K562 (cell line): ENCODE data around the gene NME7. TPM values are rescaled to one million over a fixed set of nuclear protein-coding genes. Genes with fewer than 3 reads are reported as not detected.

Source experiments
- ATAC-seq: fragments of 200-7000 bp; cut with Tn5 transposase; 3 replicates; pipeline ENCODE4 v1.9.1; 2020; ENCODE audit warnings: moderate library complexity
- BruUV-seq: library from RNA; stranded (reverse); fragments of 400-500 nt; replicated peaks from 2 replicates; lab custom pipeline; 2021; lab: Mats Ljungman, UMichigan
- CTCF ChIA-PET: fragments of 300-600 bp; formaldehyde crosslinking; extraction: SDS; loops from one replicate; lab custom pipeline; 2021; ENCODE audit warnings: low intra/inter-chr PET ratio; lab: Yijun Ruan, JAX
- POLR2A ChIA-PET: fragments of 300-600, 350-650 bp; sonication (Branson Sonifier 250); formaldehyde crosslinking; extraction: SDS; loops from one replicate; lab custom pipeline; 2021; ENCODE audit warnings: antibody characterized with exemption, inconsistent platforms; lab: Yijun Ruan, JAX
- DNase-seq, 4 experiments: peaks; one replicate each; pipeline versions ENCODE4 v3.0.0 to v3.0.0-alpha.2; 2011 to 2018; ENCODE audit warnings: low spot score in 3 of 4, mixed read lengths in 3 of 4; ENCODE audit errors: extremely low read depth in 1 of 4
- FAIRE-seq: peaks from 2 replicates; lab custom pipeline; 2011; peaks lifted over from hg19 to GRCh38; lab: Jason Lieb, UNC
- H2AFZ ChIP-seq: 2 replicates; pipeline ENCODE4 v1.6.0; 2011; ENCODE audit warnings: low read depth, low read length, control low read depth, inconsistent platforms
- H3K27ac ChIP-seq: fragments of 200-600 bp; 3 replicates; pipeline ENCODE4 v1.8.0; 2011; ENCODE audit warnings: low read depth, mild to moderate bottlenecking, control low read depth, inconsistent platforms, low read length, moderate library complexity, mixed read lengths; ENCODE audit errors: extremely low read depth
- H3K27me3 ChIP-seq, 2 experiments: fragments of 300-600 bp in 1 of 2; 2 replicates in 1 of 2; 3 replicates in 1 of 2; pipeline versions ENCODE4 v1.6.0 to v1.8.0; 2011; ENCODE audit warnings: inconsistent platforms in 2 of 2, low read length in 2 of 2, mild to moderate bottlenecking in 1 of 2, mixed read lengths in 1 of 2, moderate library complexity in 1 of 2; ENCODE audit not compliant: control insufficient read depth in 2 of 2, insufficient read depth in 2 of 2
- H3K36me3 ChIP-seq: fragments of 300-600 bp; 3 replicates; pipeline ENCODE4 v1.8.0; 2011; ENCODE audit warnings: mild to moderate bottlenecking, low read length, inconsistent platforms; ENCODE audit not compliant: control insufficient read depth, insufficient read depth
- H3K4me1 ChIP-seq, 2 experiments: fragments of 200-600 bp in 1 of 2; replicated peaks in 1 of 2; 2 replicates in 1 of 2; 3 replicates in 1 of 2; pipeline versions ENCODE4 v1.5.1 to v1.8.0; 2011; ENCODE audit warnings: inconsistent platforms in 2 of 2, low read length in 2 of 2, mild to moderate bottlenecking in 1 of 2, mixed read lengths in 1 of 2, moderate library complexity in 1 of 2; ENCODE audit not compliant: control insufficient read depth in 2 of 2, insufficient read depth in 2 of 2
- H3K4me2 ChIP-seq: 2 replicates; pipeline ENCODE4 v1.6.1; 2011; ENCODE audit warnings: low read length, control low read depth, inconsistent platforms, mixed read lengths; ENCODE audit not compliant: insufficient read depth
- H3K4me3 ChIP-seq: fragments of 200-600 bp; sonication (generic), shearing (Covaris generic); 2 replicates; pipeline ENCODE4 v1.5.1; 2016; ENCODE audit warnings: control low read depth, inconsistent platforms
- H3K79me2 ChIP-seq: fragments of 200-600 bp; 3 replicates; pipeline ENCODE4 v1.8.0; 2011; ENCODE audit warnings: low read length, inconsistent platforms; ENCODE audit not compliant: control insufficient read depth, insufficient read depth
- H3K9ac ChIP-seq, 2 experiments: 2 replicates each; pipeline versions ENCODE4 v1.6.0 to v1.6.1; 2011; ENCODE audit warnings: low read depth in 2 of 2, low read length in 2 of 2, control low read depth in 1 of 2, inconsistent platforms in 1 of 2, mild to moderate bottlenecking in 1 of 2, mixed read lengths in 1 of 2; ENCODE audit not compliant: insufficient read depth in 1 of 2
- H3K9me1 ChIP-seq: one replicate; pipeline ENCODE4 v1.6.0; 2011; ENCODE audit warnings: inconsistent platforms, mild to moderate bottlenecking, low read length, moderate library complexity; ENCODE audit not compliant: control insufficient read depth, insufficient read depth
- H3K9me3 ChIP-seq: replicated peaks from 2 replicates; pipeline ENCODE4 v1.5.1; 2011; ENCODE audit warnings: low read depth, low read length, inconsistent platforms; ENCODE audit not compliant: control insufficient read depth, insufficient read depth
- H4K20me1 ChIP-seq: replicated peaks from 2 replicates; pipeline ENCODE4 v1.6.1; 2011; ENCODE audit warnings: low read length, inconsistent platforms, mixed read lengths; ENCODE audit not compliant: control insufficient read depth, insufficient read depth
- ARID1B ChIP-seq: fragments of 450-650 bp; IDR thresholded peaks from 2 replicates; pipeline ENCODE4 v1.6.1; 2016; ENCODE audit warnings: antibody characterized with exemption, mild to moderate bottlenecking, inconsistent platforms
- CBFA2T2 ChIP-seq: fragments of 450-650 bp; conservative IDR thresholded peaks from 2 replicates; pipeline ENCODE4 v1.6.1; 2017; ENCODE audit warnings: mild to moderate bottlenecking
- CBFA2T3 ChIP-seq: fragments of 450-650 bp; IDR thresholded peaks from 2 replicates; pipeline ENCODE4 v1.6.1; 2017
- CHD2 ChIP-seq: IDR thresholded peaks from 2 replicates; pipeline ENCODE4 v1.6.1; 2011; ENCODE audit warnings: low read depth, low read length
- CSDE1 ChIP-seq, 2 experiments: fragments of 450-650 bp; IDR thresholded peaks; 2 replicates each; pipeline ENCODE4 v1.6.1; 2016; ENCODE audit warnings: mild to moderate bottlenecking in 1 of 2
- ELF4 ChIP-seq: fragments of 450-650 bp; formaldehyde crosslinking; IDR thresholded peaks from 2 replicates; pipeline ENCODE4 v1.4.0; 2022; ENCODE audit warnings: missing genetic modification characterization
- ELK3 ChIP-seq: fragments of 450-650 bp; formaldehyde crosslinking; IDR thresholded peaks from 2 replicates; pipeline ENCODE4 v1.4.0; 2020; ENCODE audit warnings: mild to moderate bottlenecking
- HNRNPUL1 ChIP-seq: fragments of 200-400 bp; formaldehyde crosslinking; IDR thresholded peaks from 2 replicates; pipeline ENCODE4 v1.6.1; 2017; ENCODE audit warnings: low read length
- LCOR ChIP-seq: sonication (generic); formaldehyde crosslinking; IDR thresholded peaks from 2 replicates; pipeline ENCODE4 v1.8.0; 2022; ENCODE audit warnings: mild to moderate bottlenecking, missing genetic modification reagents
- MEIS2 ChIP-seq: fragments of 450-650 bp; IDR thresholded peaks from 2 replicates; pipeline ENCODE4 v1.6.1; 2014; ENCODE audit warnings: mild to moderate bottlenecking; ENCODE audit not compliant: partially characterized antibody
- NCOR1 ChIP-seq: fragments of 450-650 bp; IDR thresholded peaks from 2 replicates; pipeline ENCODE4 v1.6.1; 2016; ENCODE audit warnings: mild to moderate bottlenecking, moderate library complexity
- POLR2G ChIP-seq: fragments of 200-400 bp; formaldehyde crosslinking; IDR thresholded peaks from 2 replicates; pipeline ENCODE4 v1.6.1; 2017; ENCODE audit warnings: low read depth, mild to moderate bottlenecking, antibody characterized with exemption, low read length, moderate library complexity
- SUPT5H ChIP-seq: fragments of 450-650 bp; IDR thresholded peaks from 2 replicates; pipeline ENCODE4 v1.6.1; 2016
- TAF15 ChIP-seq: fragments of 200-400 bp; formaldehyde crosslinking; IDR thresholded peaks from 2 replicates; pipeline ENCODE4 v1.6.1; 2017; ENCODE audit warnings: mild to moderate bottlenecking, low read depth, low read length, moderate library complexity
- TAL1 ChIP-seq: fragments of 450-650 bp; IDR thresholded peaks from 2 replicates; pipeline ENCODE4 v1.6.1; 2016; ENCODE audit warnings: mild to moderate bottlenecking
- XRCC4 ChIP-seq: IDR thresholded peaks from one replicate; pipeline ENCODE4 v1.6.1; 2011; ENCODE audit not compliant: insufficient read depth, insufficient read length; ENCODE audit errors: extremely low read depth
- ZNF184 ChIP-seq: sonication (generic); formaldehyde crosslinking; IDR thresholded peaks from 2 replicates; pipeline ENCODE4 v1.5.0; 2020; ENCODE audit warnings: missing genetic modification reagents
- ZNF224 ChIP-seq: sonication (generic); formaldehyde crosslinking; IDR thresholded peaks from 2 replicates; pipeline ENCODE4 v1.8.0; 2022; ENCODE audit warnings: mild to moderate bottlenecking, missing genetic modification reagents
- in situ Hi-C: fragments of 300-500 bp; cut with MboI; formaldehyde crosslinking; loops from 4 replicates; pipeline ENCODE4 v1.15.0; 2018; ENCODE audit warnings: inconsistent platforms, mixed read lengths
- intact Hi-C: fragments of 100-400 bp; cut with micrococcal nuclease; formaldehyde crosslinking; loops from 2 replicates; pipeline ENCODE4 v1.14.2; 2022
- polyA plus RNA-seq, 8 experiments: library from polyadenylated mRNA; depleted of rRNA in 4 of 8; stranded (reverse) in 5 of 8; unstranded in 3 of 8; fragments of >200 nt; fragmentation: Nextera tagmentation in 2 of 8; fragmentation: Illumina TruSeq in 1 of 8; extraction: Ambion mirVana in 2 of 8; extraction: Trizol in 1 of 8; gene quantifications; 2 replicates each; pipeline versions ENCODE4 v1.2.1 to v1.2.3, GENCODE V29; 2011 to 2014; ENCODE audit warnings: inconsistent platforms in 1 of 8, missing spikeins in 1 of 8
- total RNA-seq, 7 experiments: library from RNA; depleted of rRNA in 6 of 7; stranded (reverse); fragments of >200 nt in 6 of 7; fragmentation: Illumina TruSeq in 2 of 7; extraction: Trizol in 2 of 7; gene quantifications; 2 replicates each; pipeline versions ENCODE4 v1.2.1 to v1.2.3, GENCODE V29; 2011 to 2021; ENCODE audit warnings: low replicate concordance in 1 of 7

The NME7 gene
- total and polyA plus RNA-seq, 9 of the 15 experiments (the other 6 are each of a cell fraction or from before 2014, with no cell fraction given), result 7.9 to 43.2 (median 23.9) TPM

GRCh38 chr1:169144941-169145626 is 222.5 kb downstream of the NME7 start (continued):
- TF ChIP-seq TAF15 (no peak), NCOR1 (peak; percentile 42), CBFA2T3 (peak; percentile 68), TAL1 (peak; percentile 58; the same call in 1 of the 2 replicates), SUPT5H (no peak), CBFA2T2 (peak; percentile 35), ARID1B (peak; percentile 55), MEIS2 (peak; percentile 47)
- TF ChIP-seq, all 486 proteins: peak for 9

GRCh38 chr1:169143984-169144383 is 223.6 kb downstream of the NME7 start:
- DNase-seq, result no peak
- Histone ChIP-seq H3K4me3 (no peak overlapping the region), H3K9me3 (no peaks in the 10 kb centered on the region), H3K4me2 (no peak overlapping the region), H3K36me3 (no peaks in the 10 kb centered on the region), H3K9me1 (no peaks in the 10 kb centered on the region), H3K9ac (no peak overlapping the region), H3K27me3 (no peaks in the 10 kb centered on the region), H3K4me1 (peaks cover 0 to 16% of the 10 kb centered on the region in 2 experiments; a peak in 2 of 5 replicates), H2AFZ (no peak overlapping the region), H3K79me2 (no peaks in the 10 kb centered on the region), H3K27ac (no peak overlapping the region), H4K20me1 (no peaks in the 10 kb centered on the region)
- CTCF ChIA-PET, result no interaction called here
- TF ChIP-seq LCOR (CRISPR knock-in tag) (no peak), ZNF184 (CRISPR knock-in tag) (no peak), XRCC4 (no peak), ELF4 (CRISPR knock-in tag) (no peak), ELK3 (no peak), HNRNPUL1 (no peak), CHD2 (no peak), CSDE1 (IDR thresholded peaks at IDR 0.05) (no peak), POLR2G (no peak), ZNF224 (CRISPR knock-in tag) (no peak)
- no peak for ATAC-seq
- intact Hi-C loops, result no loop called here
- in situ Hi-C loops, result no loop called here
- BruUV-seq, result no TSS peak
- POLR2A ChIA-PET, result interaction anchor here (1.6 kb wide), 1 partner anchor 10 kb away, joined by 7 read pairs; no protein-coding TSS in a partner anchor
- no peak for FAIRE-seq
